Neural cell (in vitro differentiated cells): ENCODE results near the gene MTG1.

Source experiments
- CTCF ChIP-seq: fragments of 450-650 bp; IDR thresholded peaks from 2 replicates; pipeline ENCODE4 v1.5.1; 2014; ENCODE audit warnings: antibody characterized with exemption, mild to moderate bottlenecking, moderate library complexity; ENCODE audit not compliant: poor library complexity, severe bottlenecking
- EP300 ChIP-seq: fragments of 450-650 bp; conservative IDR thresholded peaks from 2 replicates; pipeline ENCODE4 v1.6.1; 2014; ENCODE audit warnings: antibody characterized with exemption, mild to moderate bottlenecking, moderate library complexity; ENCODE audit not compliant: poor library complexity, severe bottlenecking
- EZH2 ChIP-seq: fragments of 200-600, 300-800 bp; shearing (Covaris generic), sonication (generic); IDR thresholded peaks from 2 replicates; pipeline ENCODE4 v1.6.1; 2014; ENCODE audit warnings: antibody characterized with exemption, low read length, borderline replicate concordance, mild to moderate bottlenecking; ENCODE audit not compliant: insufficient read depth, poor library complexity, severe bottlenecking
- POLR2AphosphoS5 ChIP-seq: IDR thresholded peaks from 2 replicates; pipeline ENCODE4 v1.6.1; 2012
- RAD21 ChIP-seq: fragments of 450-650 bp; conservative IDR thresholded peaks from 2 replicates; pipeline ENCODE4 v1.6.1; 2014; ENCODE audit warnings: antibody characterized with exemption, mild to moderate bottlenecking, moderate library complexity
- REST ChIP-seq: IDR thresholded peaks from 2 replicates; pipeline ENCODE4 v1.6.1; 2012; ENCODE audit warnings: borderline replicate concordance
- SMC3 ChIP-seq: fragments of 450-650 bp; conservative IDR thresholded peaks from 2 replicates; pipeline ENCODE4 v1.6.1; 2014; ENCODE audit warnings: antibody characterized with exemption, mild to moderate bottlenecking, moderate library complexity; ENCODE audit not compliant: poor library complexity
- TAF1 ChIP-seq: IDR thresholded peaks from 2 replicates; pipeline ENCODE4 v1.6.1; 2012; ENCODE audit warnings: low read depth

- TF ChIP-seq CTCF (no peak), EZH2 (no peak), SMC3 (no peak), RAD21 (no peak), POLR2AphosphoS5 (no peak), EP300 (no peak), TAF1 (no peak), REST (no peak)
These were observed 7.5 kb downstream of the MTG1 start for GRCh38 chr10:133401500-133401899.
